Progenitor cell of endocrine pancreas (in vitro differentiated cells): ENCODE results near the gene PYGM. TPM values are rescaled to one million over a fixed set of nuclear protein-coding genes. Genes with fewer than 3 reads are reported as not detected.

ENCODE experiments used
- DNase-seq: peaks from one replicate; pipeline ENCODE4 v3.0.0; 2021; ENCODE audit warnings: low spot score; ENCODE audit not compliant: unreplicated experiment
- H3K27ac Mint-ChIP-seq: 2 replicates; pipeline ENCODE4 v1.8.0; 2021; ENCODE audit warnings: mild to moderate bottlenecking, moderate library complexity, mixed read lengths
- H3K27me3 Mint-ChIP-seq: 2 replicates; pipeline ENCODE4 v1.8.0; 2021; ENCODE audit warnings: mixed read lengths
- H3K36me3 Mint-ChIP-seq: 2 replicates; pipeline ENCODE4 v1.8.0; 2022; ENCODE audit warnings: mixed read lengths; ENCODE audit not compliant: insufficient read depth
- H3K4me1 Mint-ChIP-seq: 2 replicates; pipeline ENCODE4 v1.8.0; 2021; ENCODE audit warnings: low read depth, mixed read lengths
- H3K4me3 Mint-ChIP-seq: 2 replicates; pipeline ENCODE4 v1.8.0; 2021; ENCODE audit warnings: low read depth, mild to moderate bottlenecking, moderate library complexity, mixed read lengths
- H3K9me3 Mint-ChIP-seq: 2 replicates; pipeline ENCODE4 v1.8.0; 2021; ENCODE audit warnings: low read depth, mixed read lengths
- total RNA-seq: library from RNA; stranded (reverse); gene quantifications from 2 replicates; pipeline ENCODE4 v1.2.1, GENCODE V29; 2021
- TF ChIP-seq, protein P1 (sequence below): fragments of 200-600 bp; sonication (generic); IDR thresholded peaks from one replicate; pipeline ENCODE4 v1.5.0; 2021; ENCODE audit warnings: antibody characterized with exemption, mild to moderate bottlenecking; ENCODE audit not compliant: unreplicated experiment

Gene PYGM
- total RNA-seq, 1 donor from 2014 or later = 1.6 TPM

DNA sequence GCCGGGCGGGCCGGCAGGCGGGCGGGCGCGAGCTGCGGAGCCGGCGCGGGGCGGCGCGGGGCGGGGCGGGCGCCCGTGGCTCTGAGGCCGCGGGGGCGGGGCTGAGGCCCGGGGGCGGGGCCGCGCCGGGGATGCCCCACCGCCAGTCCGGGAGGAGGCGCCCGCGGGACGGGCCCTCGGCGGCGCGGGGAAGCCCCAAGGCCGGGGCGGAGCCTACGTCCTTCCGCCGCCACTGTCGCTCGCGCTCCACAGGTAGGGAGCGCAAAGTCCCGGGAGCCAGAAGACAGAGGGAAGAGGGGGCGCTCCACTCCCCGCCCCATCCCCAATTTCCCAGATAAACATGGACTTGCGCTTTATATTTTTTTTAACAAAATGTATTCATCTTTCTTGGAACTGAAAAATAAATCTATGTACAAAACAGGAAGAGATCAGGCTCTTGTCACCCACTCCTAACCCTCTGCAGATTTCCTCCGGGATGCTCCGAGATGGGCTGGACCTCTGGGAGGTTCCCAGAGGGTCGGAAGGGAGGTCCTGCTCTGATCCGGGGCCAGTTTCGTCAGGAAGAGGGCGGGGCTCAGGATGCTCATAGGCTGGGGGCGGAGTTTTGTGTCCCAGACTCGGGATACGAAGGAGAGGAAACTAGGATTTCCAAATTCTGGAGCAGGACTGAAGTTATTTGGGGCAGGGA lies 43.5 kb upstream of the PYGM start, which contains the start of gene MAP4K2:
Gene MAP4K2, minus strand, starts transcription at position 57 of the 688 bp plus-strand sequence. CDS start 65 bp downstream, outside the sequence.
- TF ChIP-seq, protein P1, sequence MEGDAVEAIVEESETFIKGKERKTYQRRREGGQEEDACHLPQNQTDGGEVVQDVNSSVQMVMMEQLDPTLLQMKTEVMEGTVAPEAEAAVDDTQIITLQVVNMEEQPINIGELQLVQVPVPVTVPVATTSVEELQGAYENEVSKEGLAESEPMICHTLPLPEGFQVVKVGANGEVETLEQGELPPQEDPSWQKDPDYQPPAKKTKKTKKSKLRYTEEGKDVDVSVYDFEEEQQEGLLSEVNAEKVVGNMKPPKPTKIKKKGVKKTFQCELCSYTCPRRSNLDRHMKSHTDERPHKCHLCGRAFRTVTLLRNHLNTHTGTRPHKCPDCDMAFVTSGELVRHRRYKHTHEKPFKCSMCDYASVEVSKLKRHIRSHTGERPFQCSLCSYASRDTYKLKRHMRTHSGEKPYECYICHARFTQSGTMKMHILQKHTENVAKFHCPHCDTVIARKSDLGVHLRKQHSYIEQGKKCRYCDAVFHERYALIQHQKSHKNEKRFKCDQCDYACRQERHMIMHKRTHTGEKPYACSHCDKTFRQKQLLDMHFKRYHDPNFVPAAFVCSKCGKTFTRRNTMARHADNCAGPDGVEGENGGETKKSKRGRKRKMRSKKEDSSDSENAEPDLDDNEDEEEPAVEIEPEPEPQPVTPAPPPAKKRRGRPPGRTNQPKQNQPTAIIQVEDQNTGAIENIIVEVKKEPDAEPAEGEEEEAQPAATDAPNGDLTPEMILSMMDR = peak; percentile 37

DNA sequence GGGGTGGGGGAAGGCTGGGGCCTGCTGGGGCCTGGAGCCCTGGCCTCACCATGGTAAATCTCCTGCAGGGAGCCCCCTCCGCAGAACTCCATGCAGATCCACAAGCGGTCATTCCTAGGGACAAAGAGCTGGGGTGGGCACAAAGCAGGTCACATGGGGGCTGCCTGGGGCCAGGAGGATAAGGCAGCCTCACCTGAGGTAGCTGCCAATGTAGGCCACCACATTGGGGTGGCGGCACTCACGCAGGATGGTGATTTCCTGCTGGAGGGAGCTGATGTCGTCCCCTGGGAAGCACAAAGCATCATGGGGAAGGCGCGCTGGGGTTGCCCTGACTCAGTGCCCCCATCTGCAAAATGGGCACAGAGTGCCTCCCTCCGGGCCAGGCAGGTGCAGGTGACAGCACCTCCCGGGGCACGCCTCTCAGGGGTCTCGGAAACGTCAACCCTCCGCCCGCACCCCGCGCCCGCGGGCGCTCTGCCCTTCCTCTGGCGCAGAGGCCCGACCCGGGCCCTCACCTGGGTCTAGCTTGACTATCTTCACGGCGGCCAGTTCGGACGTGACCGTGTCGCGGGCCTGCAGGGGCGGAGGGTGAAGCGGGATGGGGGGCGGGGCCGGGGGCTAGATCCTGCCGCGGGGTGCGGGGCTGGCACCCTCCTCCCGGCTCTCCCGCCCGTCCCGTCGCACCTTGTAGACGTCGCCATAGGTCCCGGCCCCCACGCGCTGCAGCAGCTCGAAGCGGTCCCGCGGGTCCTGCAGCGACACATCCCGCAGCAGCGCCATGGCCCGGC lies 42.8 kb upstream of the PYGM start:
- DNase-seq = no peak
- no peak overlapping the region for H3K27ac Mint-ChIP-seq
- peaks cover 8% of the 10 kb centered on the region for H3K4me1 Mint-ChIP-seq
- no peaks in the 10 kb centered on the region for H3K27me3 Mint-ChIP-seq
- H3K9me3 Mint-ChIP-seq = no peaks in the 10 kb centered on the region
- peak overlapping the region; percentile 60 for H3K4me3 Mint-ChIP-seq
- peaks cover 6% of the 10 kb centered on the region for H3K36me3 Mint-ChIP-seq
- TF ChIP-seq, protein P1 = no peak

More for the DNA sequence above, 43.5 kb upstream of the PYGM start, which contains the start of gene MAP4K2:
- peak; percentile 77 for DNase-seq
- no peaks in the 10 kb centered on the region for H3K9me3 Mint-ChIP-seq
- H3K4me1 Mint-ChIP-seq = peaks cover 8% of the 10 kb centered on the region
- H3K27ac Mint-ChIP-seq = peak within 1 kb of the TSS; percentile 93
- no peaks in the 10 kb centered on the region for H3K27me3 Mint-ChIP-seq
- H3K4me3 Mint-ChIP-seq = peak within 1 kb of the TSS; percentile 86
- H3K36me3 Mint-ChIP-seq = peaks cover 6% of the 10 kb centered on the region

DNA sequence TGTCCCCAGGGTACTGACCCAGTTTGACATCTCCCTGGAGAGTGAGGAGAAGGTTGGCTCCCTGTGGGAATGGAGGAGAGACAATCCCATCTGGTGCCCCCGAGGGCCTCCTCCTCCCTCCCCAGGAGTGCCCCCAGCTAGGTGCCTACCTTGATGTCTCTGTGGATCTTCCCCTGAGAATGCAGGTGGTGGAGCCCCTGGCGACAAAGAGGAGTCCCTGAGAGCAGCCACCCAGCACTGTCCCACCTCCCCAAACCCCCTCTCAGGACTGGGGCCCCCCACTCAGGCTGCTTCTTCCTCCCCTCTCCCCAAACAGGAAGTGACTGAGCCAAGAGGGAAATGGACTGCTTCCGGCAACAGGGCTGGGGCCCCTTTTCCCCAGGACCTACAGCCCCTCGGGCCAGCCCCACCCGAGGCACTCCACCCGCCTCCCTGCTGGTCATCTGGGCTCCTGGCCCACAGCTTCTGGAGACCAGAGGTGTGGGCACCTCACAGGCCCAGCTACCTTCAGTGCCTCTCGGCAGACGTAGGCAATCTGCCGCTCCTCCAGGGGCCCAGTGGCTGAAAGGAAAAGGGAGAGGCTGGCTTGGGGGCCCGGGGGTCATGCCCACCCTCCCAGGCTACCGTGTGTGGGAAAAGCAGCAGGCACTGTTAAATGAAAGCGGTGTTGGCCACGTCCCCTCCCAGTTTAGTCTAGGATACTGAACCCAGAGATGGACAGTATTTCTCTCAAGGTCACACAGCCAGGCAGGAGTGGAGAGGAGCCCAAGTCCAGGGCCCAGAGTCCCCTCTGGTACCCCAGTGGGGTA lies 42.0 kb upstream of the PYGM start:
- Mint-ChIP-seq H3K36me3 (peaks cover 6% of the 10 kb centered on the region), H3K4me3 (peak overlapping the region; percentile 60), H3K4me1 (peaks cover 8% of the 10 kb centered on the region), H3K27me3 (no peaks in the 10 kb centered on the region), H3K27ac (no peak overlapping the region), H3K9me3 (no peaks in the 10 kb centered on the region)
- DNase-seq = no peak
- TF ChIP-seq, protein P1 = no peak

DNA sequence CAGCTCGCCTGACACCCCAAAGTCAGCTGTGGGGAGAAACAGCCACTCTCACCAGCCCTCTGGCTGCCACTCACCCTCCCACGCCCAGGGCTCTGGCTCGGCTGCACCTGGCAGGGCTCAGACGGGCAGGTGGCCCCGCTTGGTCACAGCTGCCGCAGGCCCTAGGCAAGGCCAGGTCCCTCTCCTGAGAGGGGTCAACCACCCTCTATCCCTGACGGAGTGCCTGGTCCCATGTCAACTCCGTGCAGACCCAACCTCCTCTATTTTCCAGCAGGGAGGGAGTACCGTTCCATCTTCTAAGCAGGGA lies 41.3 kb upstream of the PYGM start:
- Mint-ChIP-seq H3K4me1 (peaks cover 8% of the 10 kb centered on the region), H3K36me3 (peaks cover 3% of the 10 kb centered on the region), H3K27me3 (no peaks in the 10 kb centered on the region), H3K27ac (no peak overlapping the region), H3K4me3 (no peak overlapping the region), H3K9me3 (no peaks in the 10 kb centered on the region)
- no peak for DNase-seq
- TF ChIP-seq, protein P1 = no peak
